Measurements from ENCODE around the gene PSMD11. TPM values are rescaled to one million over a fixed set of nuclear protein-coding genes. Genes with fewer than 3 reads are reported as not detected.
A peak's percentile ranks its signal among the peaks of the same experiment; 100 is the strongest.

Gene PSMD11
- total and polyA plus RNA-seq, 10 donors = 28.0 to 84.8 (median 47.3) TPM

DNA sequence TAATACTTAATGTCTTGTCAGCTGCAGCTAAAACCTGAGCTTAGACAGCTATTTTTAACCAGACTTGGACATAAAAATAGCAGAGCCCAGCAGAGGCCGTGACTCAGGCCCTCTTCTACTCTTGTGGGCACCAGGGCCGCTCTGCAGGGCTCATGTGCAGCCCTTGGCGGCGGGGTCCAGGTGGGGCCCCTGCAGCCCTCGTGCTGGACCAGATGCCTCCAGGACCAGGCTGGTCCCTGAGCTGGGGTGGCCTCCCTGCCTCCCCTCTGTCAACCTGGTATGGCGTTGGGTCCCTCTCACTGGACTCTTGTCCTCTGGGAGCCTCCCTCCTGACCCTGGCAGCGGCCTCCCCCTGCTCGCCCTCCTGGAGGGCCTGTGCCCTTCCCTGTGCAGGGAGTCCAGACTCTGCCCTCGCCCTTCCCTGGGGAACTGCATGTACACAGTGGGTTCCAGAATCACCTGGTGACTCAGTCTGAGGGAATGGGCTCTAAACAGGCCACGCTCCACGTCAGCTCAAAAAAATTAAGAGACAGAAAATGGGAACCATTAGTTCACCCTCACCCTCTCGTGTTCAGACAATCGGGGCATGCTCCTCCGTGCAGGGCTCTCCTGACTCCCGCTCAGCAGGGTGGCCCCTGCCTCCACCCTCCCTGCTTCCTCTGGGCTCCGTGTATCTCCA is 52.2 kb downstream of the PSMD11 start:
- H3K4me3 ChIP-seq = no peak overlapping the region
- peaks cover 0 to 1% (median 0%) of the 10 kb centered on the region in 6 donors for H3K36me3 ChIP-seq
- intact Hi-C loops (cut with DNase I; ENCODE audit: low total_unique reads) = no loop called here
- 84 to 89% (median 87%) methylated on average over 14 to 16 of the region's 16 CpGs for WGBS, 5 donors
- TF ChIP-seq POLR2AphosphoS5 (IDR thresholded peaks at IDR 0.05) (no peak), POLR2A (IDR thresholded peaks at IDR 0.05) (no peak)
- TF ChIP-seq, protein P1, sequence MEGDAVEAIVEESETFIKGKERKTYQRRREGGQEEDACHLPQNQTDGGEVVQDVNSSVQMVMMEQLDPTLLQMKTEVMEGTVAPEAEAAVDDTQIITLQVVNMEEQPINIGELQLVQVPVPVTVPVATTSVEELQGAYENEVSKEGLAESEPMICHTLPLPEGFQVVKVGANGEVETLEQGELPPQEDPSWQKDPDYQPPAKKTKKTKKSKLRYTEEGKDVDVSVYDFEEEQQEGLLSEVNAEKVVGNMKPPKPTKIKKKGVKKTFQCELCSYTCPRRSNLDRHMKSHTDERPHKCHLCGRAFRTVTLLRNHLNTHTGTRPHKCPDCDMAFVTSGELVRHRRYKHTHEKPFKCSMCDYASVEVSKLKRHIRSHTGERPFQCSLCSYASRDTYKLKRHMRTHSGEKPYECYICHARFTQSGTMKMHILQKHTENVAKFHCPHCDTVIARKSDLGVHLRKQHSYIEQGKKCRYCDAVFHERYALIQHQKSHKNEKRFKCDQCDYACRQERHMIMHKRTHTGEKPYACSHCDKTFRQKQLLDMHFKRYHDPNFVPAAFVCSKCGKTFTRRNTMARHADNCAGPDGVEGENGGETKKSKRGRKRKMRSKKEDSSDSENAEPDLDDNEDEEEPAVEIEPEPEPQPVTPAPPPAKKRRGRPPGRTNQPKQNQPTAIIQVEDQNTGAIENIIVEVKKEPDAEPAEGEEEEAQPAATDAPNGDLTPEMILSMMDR (IDR thresholded peaks at IDR 0.05 in 8 of 11, conservative IDR thresholded peaks at IDR 0.05 in 3 of 11) = no peak
- H3K9me3 ChIP-seq = no peaks in the 10 kb centered on the region
- peak overlapping the region in 3 of 8 donors; percentile 16 to 92 (median 88) for H3K27ac ChIP-seq
- H3K27me3 ChIP-seq (replicated peaks in 1 of 7) = no peaks in the 10 kb centered on the region
- no peak for DNase-seq
- H3K4me1 ChIP-seq = peaks cover 36 to 62% (median 50%) of the 10 kb centered on the region in 6 donors

DNA sequence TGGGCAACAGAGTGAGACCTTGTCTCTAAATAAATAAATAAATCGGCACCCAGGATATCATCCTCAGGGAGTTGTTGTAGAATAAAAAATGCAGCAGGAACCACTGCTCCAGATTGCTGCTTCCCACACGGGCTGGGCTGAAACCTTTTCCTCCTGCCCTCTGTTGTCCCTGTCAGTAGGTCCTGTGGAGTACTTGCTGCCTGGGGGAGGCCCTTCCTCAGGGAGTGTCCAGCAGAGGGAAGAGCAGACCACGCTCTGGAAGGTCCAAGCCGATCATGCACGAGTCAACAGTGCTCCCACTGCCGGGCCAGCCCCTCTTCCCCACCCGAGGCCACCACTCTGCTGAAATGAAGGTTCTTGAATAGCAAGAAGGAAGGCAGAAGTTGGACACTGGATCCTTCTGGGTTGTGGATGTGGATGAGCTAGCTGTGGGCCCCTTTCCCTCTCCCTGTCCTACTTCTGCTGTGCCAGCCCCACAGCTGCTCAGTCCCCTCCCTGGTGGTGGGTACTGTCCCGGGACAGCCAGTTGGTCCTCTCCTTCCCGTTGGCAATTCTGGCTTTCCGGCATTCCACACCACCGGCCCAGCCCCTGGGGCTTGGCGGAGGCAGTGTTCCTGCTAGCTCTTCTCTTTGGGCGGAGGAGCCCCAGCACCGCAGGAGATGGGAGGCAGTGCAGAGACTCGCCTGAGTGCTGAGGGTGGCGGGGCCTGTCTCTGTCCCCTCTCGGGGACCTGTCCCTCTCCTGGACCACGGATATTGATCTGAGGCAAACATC is 53.3 kb downstream of the PSMD11 start:
- no peak overlapping the region for H3K27ac ChIP-seq
- no peak for TF ChIP-seq POLR2A (IDR thresholded peaks at IDR 0.05)
- TF ChIP-seq POLR2AphosphoS5 (IDR thresholded peaks at IDR 0.05) = no peak
- TF ChIP-seq, protein P1 (IDR thresholded peaks at IDR 0.05 in 8 of 11, conservative IDR thresholded peaks at IDR 0.05 in 3 of 11) = no peak
- DNase-seq = no peak
- H3K36me3 ChIP-seq = no peaks in the 10 kb centered on the region
- no peak overlapping the region for H3K4me3 ChIP-seq
- intact Hi-C loops (cut with DNase I; ENCODE audit: low total_unique reads) = no loop called here
- 88 to 94% (median 91%) methylated on average over 13 to 18 of the region's 18 CpGs for WGBS, 5 donors
- peaks cover 31 to 62% (median 44%) of the 10 kb centered on the region in 6 donors for H3K4me1 ChIP-seq
- no peaks in the 10 kb centered on the region for H3K9me3 ChIP-seq
- no peaks in the 10 kb centered on the region for H3K27me3 ChIP-seq (replicated peaks in 1 of 7)

DNA sequence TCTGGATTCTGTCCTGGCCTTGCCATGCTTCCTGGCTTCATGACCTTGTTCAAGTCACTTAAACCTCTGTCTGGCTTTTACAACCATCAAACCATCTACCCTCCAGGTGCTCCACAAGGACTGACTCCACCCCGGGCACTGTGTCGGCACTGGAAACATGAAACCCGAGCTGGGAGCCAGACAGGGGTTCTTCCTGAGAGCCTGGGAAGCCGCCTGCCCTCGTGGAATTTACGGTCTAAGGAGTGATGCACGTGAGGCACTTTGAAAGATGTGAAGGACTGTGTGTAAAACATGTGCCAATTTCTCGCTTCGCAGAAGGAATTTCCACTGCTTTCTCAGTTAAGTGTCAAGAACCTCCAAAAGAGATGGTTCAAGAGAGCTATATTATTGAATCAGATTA is 54.1 kb downstream of the PSMD11 start:
- WGBS, 5 donors = 82 to 88% (median 85%) methylated on average over 9 of the region's 9 CpGs
- intact Hi-C loops (cut with DNase I; ENCODE audit: low total_unique reads) = no loop called here
- peaks cover 30 to 62% (median 44%) of the 10 kb centered on the region in 6 donors for H3K4me1 ChIP-seq
- no peaks in the 10 kb centered on the region for H3K36me3 ChIP-seq
- TF ChIP-seq POLR2A (IDR thresholded peaks at IDR 0.05) (no peak), POLR2AphosphoS5 (IDR thresholded peaks at IDR 0.05) (no peak)
- TF ChIP-seq, protein P1 (IDR thresholded peaks at IDR 0.05 in 8 of 11, conservative IDR thresholded peaks at IDR 0.05 in 3 of 11) = no peak
- no peak overlapping the region for H3K27ac ChIP-seq
- H3K9me3 ChIP-seq = no peaks in the 10 kb centered on the region
- H3K27me3 ChIP-seq (replicated peaks in 1 of 7) = no peaks in the 10 kb centered on the region
- H3K4me3 ChIP-seq = no peak overlapping the region
- DNase-seq = no peak

DNA sequence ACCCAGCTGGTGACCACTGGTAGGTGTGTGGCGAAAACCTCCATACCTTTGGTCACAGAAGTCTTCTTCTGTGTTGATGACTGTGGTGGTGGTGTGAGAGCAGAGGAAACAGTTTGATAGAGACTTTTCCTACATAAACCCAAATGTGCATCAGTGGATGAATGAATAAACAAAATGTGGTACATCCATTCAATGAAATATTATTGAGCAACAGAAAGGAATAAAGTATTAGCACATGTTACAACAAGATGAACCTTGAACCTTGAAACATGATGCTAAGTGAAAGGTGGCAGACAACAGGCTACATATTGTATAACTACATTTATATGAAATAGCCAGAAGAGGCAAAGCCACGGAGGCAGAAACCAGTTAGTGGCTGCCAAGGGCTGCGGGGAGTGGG is 57.7 kb downstream of the PSMD11 start:
- intact Hi-C loops (cut with DNase I; ENCODE audit: low total_unique reads) = no loop called here

More for the DNA sequence above, 57.7 kb downstream of the PSMD11 start:
- Histone ChIP-seq H3K9me3 (no peaks in the 10 kb centered on the region), H3K4me1 (peaks cover 17 to 62% (median 37%) of the 10 kb centered on the region in 6 donors), H3K36me3 (no peaks in the 10 kb centered on the region), H3K4me3 (no peak overlapping the region), H3K27me3 (replicated peaks in 1 of 7) (no peaks in the 10 kb centered on the region), H3K27ac (peak overlapping the region; percentile 24 to 100 (median 92))
- TF ChIP-seq, protein P1 (IDR thresholded peaks at IDR 0.05 in 8 of 11, conservative IDR thresholded peaks at IDR 0.05 in 3 of 11) = no peak
- TF ChIP-seq POLR2A (IDR thresholded peaks at IDR 0.05) = no peak
- TF ChIP-seq POLR2AphosphoS5 (IDR thresholded peaks at IDR 0.05) = no peak
- DNase-seq = no peak
- 93 to 99% (median 96%) methylated on average over 3 of the region's 3 CpGs for WGBS, 5 donors

Data from spleen (tissue), 11 donors.